Fibroblast of lung (primary cell): ENCODE results near the gene STK4. TPM values are rescaled to one million over a fixed set of nuclear protein-coding genes. Genes with fewer than 3 reads are reported as not detected.

ENCODE experiments used
- DNase-seq, 2 donors: peaks; one replicate each; pipeline versions ENCODE4 v3.0.0 to v3.0.0-alpha.2; 2010; ENCODE audit warnings: low read depth in 2 of 2
- H2AFZ ChIP-seq: 2 replicates; pipeline ENCODE4 v1.5.1; 2012; ENCODE audit warnings: low read length, control low read depth, inconsistent platforms
- H3K27ac ChIP-seq: 2 replicates; pipeline ENCODE4 v1.5.1; 2011; ENCODE audit warnings: low read length, control low read depth; ENCODE audit not compliant: insufficient read depth
- H3K27me3 ChIP-seq: 2 replicates; pipeline ENCODE4 v1.5.1; 2011; ENCODE audit warnings: mild to moderate bottlenecking, low read length; ENCODE audit not compliant: control insufficient read depth, insufficient read depth
- H3K36me3 ChIP-seq: 2 replicates; pipeline ENCODE4 v1.5.1; 2011; ENCODE audit warnings: low read length; ENCODE audit not compliant: control insufficient read depth, insufficient read depth
- H3K4me1 ChIP-seq: 2 replicates; pipeline ENCODE4 v1.5.1; 2011; ENCODE audit warnings: low read length; ENCODE audit not compliant: control insufficient read depth, insufficient read depth; ENCODE audit errors: extremely low read depth
- H3K4me2 ChIP-seq: 2 replicates; pipeline ENCODE4 v1.5.1; 2011; ENCODE audit warnings: low read length, control low read depth; ENCODE audit not compliant: insufficient read depth; ENCODE audit errors: extremely low read depth
- H3K4me3 ChIP-seq, 4 experiments: fragments of 200-600 bp in 1 of 4; sonication (generic) in 1 of 4; replicated peaks in 1 of 4; 2 replicates each; pipeline ENCODE4 v1.5.1; 2011 to 2016; ENCODE audit warnings: low read length in 4 of 4, low read depth in 3 of 4, mild to moderate bottlenecking in 3 of 4, control low read depth in 2 of 4, inconsistent platforms in 1 of 4, mixed read lengths in 1 of 4; ENCODE audit not compliant: insufficient read depth in 1 of 4; ENCODE audit errors: control extremely low read depth in 1 of 4
- H3K79me2 ChIP-seq: 2 replicates; pipeline ENCODE4 v1.5.1; 2012; ENCODE audit warnings: mild to moderate bottlenecking, low read length, inconsistent platforms; ENCODE audit not compliant: control insufficient read depth, insufficient read depth
- H3K9ac ChIP-seq: 2 replicates; pipeline ENCODE4 v1.5.1; 2011; ENCODE audit warnings: mild to moderate bottlenecking, low read length, control low read depth; ENCODE audit not compliant: insufficient read depth
- H3K9me3 ChIP-seq: 2 replicates; pipeline ENCODE4 v1.5.1; 2012; ENCODE audit warnings: low read depth, low read length; ENCODE audit not compliant: control insufficient read depth, insufficient read depth
- H4K20me1 ChIP-seq: 2 replicates; pipeline ENCODE4 v1.5.1; 2011; ENCODE audit warnings: low read length; ENCODE audit not compliant: control insufficient read depth, insufficient read depth; ENCODE audit errors: extremely low read depth
- EZH2 ChIP-seq: IDR thresholded peaks from 2 replicates; pipeline ENCODE4 v1.5.1; 2012; ENCODE audit warnings: low read length, control low read depth, mild to moderate bottlenecking; ENCODE audit errors: missing control alignments
- polyA plus RNA-seq, 2 donors: library from polyadenylated mRNA; depleted of rRNA in 1 of 2; stranded (reverse) in 1 of 2; unstranded in 1 of 2; fragments of >200 nt; gene quantifications; 2 replicates each; pipeline ENCODE4 v1.2.1, GENCODE V29; 2011 to 2012; ENCODE audit warnings: missing spikeins in 1 of 2
- total RNA-seq: library from RNA; depleted of rRNA; stranded (reverse); fragments of >200 nt; gene quantifications from 2 replicates; pipeline ENCODE4 v1.2.1, GENCODE V29; 2014
- TF ChIP-seq, protein P1 (sequence below), 2 donors: IDR thresholded peaks in 1 of 2; conservative IDR thresholded peaks in 1 of 2; 1 replicate in 1 of 2; 2 replicates in 1 of 2; pipeline ENCODE4 v1.5.1; 2011 to 2012; ENCODE audit warnings: low read length in 2 of 2, control low read depth in 1 of 2, inconsistent platforms in 1 of 2, low read depth in 1 of 2, mild to moderate bottlenecking in 1 of 2

Gene STK4
- total and polyA plus RNA-seq, 2 donors (not counting 1 experiment from before 2014, with no cell fraction given) = 19.0 to 31.7 TPM

DNA sequence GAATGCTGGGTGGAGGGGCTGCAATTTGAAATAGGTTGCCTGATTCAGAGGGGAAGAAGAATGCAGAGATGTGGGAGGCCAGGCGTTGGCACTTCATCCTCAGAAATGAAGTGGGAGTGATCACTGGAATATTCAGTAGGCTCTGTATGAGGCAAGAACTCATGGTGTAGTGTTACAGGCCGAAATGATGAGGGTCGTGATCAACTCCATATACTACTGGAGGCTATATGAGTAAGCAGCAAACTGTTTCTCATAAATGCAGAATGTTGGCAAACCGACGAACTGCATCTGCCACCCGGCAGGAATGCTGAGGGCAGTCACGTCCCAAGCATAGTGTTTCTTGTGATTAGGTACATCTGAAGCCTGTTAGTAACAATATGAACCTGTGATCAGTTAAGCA, 121.9 kb downstream of the STK4 start:
- no peaks in the 10 kb centered on the region for H3K27me3 ChIP-seq
- H3K9me3 ChIP-seq = no peaks in the 10 kb centered on the region
- H3K27ac ChIP-seq = peak overlapping the region; percentile 46
- no peak overlapping the region for H3K9ac ChIP-seq
- H3K36me3 ChIP-seq = no peaks in the 10 kb centered on the region
- peaks cover 5% of the 10 kb centered on the region for H3K4me1 ChIP-seq
- TF ChIP-seq, protein P1, sequence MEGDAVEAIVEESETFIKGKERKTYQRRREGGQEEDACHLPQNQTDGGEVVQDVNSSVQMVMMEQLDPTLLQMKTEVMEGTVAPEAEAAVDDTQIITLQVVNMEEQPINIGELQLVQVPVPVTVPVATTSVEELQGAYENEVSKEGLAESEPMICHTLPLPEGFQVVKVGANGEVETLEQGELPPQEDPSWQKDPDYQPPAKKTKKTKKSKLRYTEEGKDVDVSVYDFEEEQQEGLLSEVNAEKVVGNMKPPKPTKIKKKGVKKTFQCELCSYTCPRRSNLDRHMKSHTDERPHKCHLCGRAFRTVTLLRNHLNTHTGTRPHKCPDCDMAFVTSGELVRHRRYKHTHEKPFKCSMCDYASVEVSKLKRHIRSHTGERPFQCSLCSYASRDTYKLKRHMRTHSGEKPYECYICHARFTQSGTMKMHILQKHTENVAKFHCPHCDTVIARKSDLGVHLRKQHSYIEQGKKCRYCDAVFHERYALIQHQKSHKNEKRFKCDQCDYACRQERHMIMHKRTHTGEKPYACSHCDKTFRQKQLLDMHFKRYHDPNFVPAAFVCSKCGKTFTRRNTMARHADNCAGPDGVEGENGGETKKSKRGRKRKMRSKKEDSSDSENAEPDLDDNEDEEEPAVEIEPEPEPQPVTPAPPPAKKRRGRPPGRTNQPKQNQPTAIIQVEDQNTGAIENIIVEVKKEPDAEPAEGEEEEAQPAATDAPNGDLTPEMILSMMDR (conservative IDR thresholded peaks at IDR 0.05 in 1 of 2, IDR thresholded peaks at IDR 0.05 in 1 of 2; ENCODE audit: low read depth in 1 of 2, low read length in 2 of 2) = no peak
- H2AFZ ChIP-seq = no peak overlapping the region
- no peaks in the 10 kb centered on the region for H4K20me1 ChIP-seq
- H3K79me2 ChIP-seq = no peaks in the 10 kb centered on the region
- no peak overlapping the region for H3K4me3 ChIP-seq
- H3K4me2 ChIP-seq = peak overlapping the region; percentile 30
- peak; percentile 72 to 91 for DNase-seq

DNA sequence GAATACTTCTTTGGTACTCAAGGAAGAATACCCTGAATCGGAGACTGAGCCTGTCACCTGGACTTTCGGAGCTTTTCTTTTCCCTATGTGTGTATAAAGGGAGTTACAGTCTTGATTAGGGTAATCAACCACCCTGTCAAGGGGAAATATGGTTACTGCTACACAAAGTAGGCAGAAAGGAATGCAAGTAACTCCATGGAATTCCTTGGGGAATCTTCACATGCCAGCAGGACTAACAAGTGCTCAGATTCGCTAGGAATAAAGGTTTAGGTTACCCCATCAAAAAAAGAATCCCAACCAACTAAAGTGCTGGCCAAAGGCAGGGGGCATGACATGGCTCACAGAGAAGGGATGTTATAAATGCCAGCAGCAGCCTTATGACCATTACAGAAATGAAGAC, 124.2 kb downstream of the STK4 start:
- no peak overlapping the region for H3K4me2 ChIP-seq
- H3K36me3 ChIP-seq = no peaks in the 10 kb centered on the region
- H3K9me3 ChIP-seq = no peaks in the 10 kb centered on the region
- H3K4me3 ChIP-seq = no peak overlapping the region
- no peak overlapping the region for H3K9ac ChIP-seq
- no peaks in the 10 kb centered on the region for H3K27me3 ChIP-seq
- TF ChIP-seq, protein P1 (conservative IDR thresholded peaks at IDR 0.05 in 1 of 2, IDR thresholded peaks at IDR 0.05 in 1 of 2; ENCODE audit: low read depth in 1 of 2, low read length in 2 of 2) = no peak
- no peak for TF ChIP-seq EZH2
- peaks cover 5% of the 10 kb centered on the region for H3K4me1 ChIP-seq
- no peaks in the 10 kb centered on the region for H3K79me2 ChIP-seq
- no peaks in the 10 kb centered on the region for H4K20me1 ChIP-seq
- no peak overlapping the region for H2AFZ ChIP-seq
- peak in 1 of 2 donors; percentile 43 for DNase-seq
- no peak overlapping the region for H3K27ac ChIP-seq

DNA sequence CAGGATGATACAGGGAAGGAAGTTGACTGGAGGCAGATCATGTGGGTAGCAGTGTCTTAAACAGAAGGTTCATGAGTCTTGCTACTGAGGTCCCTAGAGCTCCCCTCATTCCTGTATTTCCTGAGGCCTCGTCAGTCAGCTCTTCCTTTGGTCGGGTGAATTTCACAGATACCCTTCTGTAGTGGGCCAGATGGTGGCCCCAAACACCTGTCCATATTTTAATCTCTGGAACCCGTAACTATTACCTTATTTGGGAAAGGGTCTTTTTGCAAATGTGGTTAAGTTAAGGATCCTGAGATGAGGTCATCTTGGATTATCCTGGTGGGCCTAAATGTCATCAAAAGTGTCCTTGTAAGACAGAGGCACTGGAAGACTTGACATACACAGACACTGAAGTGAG, 125.1 kb downstream of the STK4 start:
- no peaks in the 10 kb centered on the region for H4K20me1 ChIP-seq
- TF ChIP-seq, protein P1 (conservative IDR thresholded peaks at IDR 0.05 in 1 of 2, IDR thresholded peaks at IDR 0.05 in 1 of 2; ENCODE audit: low read depth in 1 of 2, low read length in 2 of 2) = no peak
- no peak for TF ChIP-seq EZH2
- H3K27me3 ChIP-seq = no peaks in the 10 kb centered on the region
- no peaks in the 10 kb centered on the region for H3K79me2 ChIP-seq
- H3K27ac ChIP-seq = no peak overlapping the region
- no peak overlapping the region for H3K4me2 ChIP-seq
- H3K9me3 ChIP-seq = no peaks in the 10 kb centered on the region
- H3K9ac ChIP-seq = no peak overlapping the region
- no peak for DNase-seq
- H3K36me3 ChIP-seq = no peaks in the 10 kb centered on the region
- no peak overlapping the region for H2AFZ ChIP-seq
- no peak overlapping the region for H3K4me3 ChIP-seq
- peaks cover 5% of the 10 kb centered on the region for H3K4me1 ChIP-seq
